ENCODE measurements around the gene L3MBTL2. TPM values are rescaled to one million over a fixed set of nuclear protein-coding genes. Genes with fewer than 3 reads are reported as not detected.

Gene L3MBTL2
- total and polyA plus RNA-seq, 4 donors, result 8.7 to 17.4 (median 12.3) TPM

GRCh38 chr22:41229730-41230400 is 24.8 kb downstream of the L3MBTL2 start (continued):
- TF ChIP-seq REST (IDR thresholded peaks at IDR 0.05), result no peak
- TF ChIP-seq GABPA (IDR thresholded peaks at IDR 0.05 in 1 of 2, conservative IDR thresholded peaks at IDR 0.05 in 1 of 2), result no peak
- TF ChIP-seq SP1 (IDR thresholded peaks at IDR 0.05), result no peak
- TF ChIP-seq MAX (IDR thresholded peaks at IDR 0.05), result no peak

- H3K4me3 ChIP-seq (ENCODE audit: low read depth in 1 of 3, low read length in 3 of 3), result no peak overlapping the region
- WGBS, result 94% methylated on average over 9 of the region's 9 CpGs
- TF ChIP-seq GABPA (IDR thresholded peaks at IDR 0.05 in 1 of 2, conservative IDR thresholded peaks at IDR 0.05 in 1 of 2), result no peak
- TF ChIP-seq ZBTB33 (IDR thresholded peaks at IDR 0.05), result no peak
- TF ChIP-seq HNF4A (conservative IDR thresholded peaks at IDR 0.05), result no peak
- no peak for TF ChIP-seq REST (IDR thresholded peaks at IDR 0.05)
- no peak for TF ChIP-seq MAX (IDR thresholded peaks at IDR 0.05)
- TF ChIP-seq TAF1 (conservative IDR thresholded peaks at IDR 0.05), result no peak
- TF ChIP-seq YY1 (IDR thresholded peaks at IDR 0.05), result no peak
- TF ChIP-seq EGR1 (IDR thresholded peaks at IDR 0.05; ENCODE audit: low read depth in 2 of 2), result no peak
- no peak for TF ChIP-seq FOXA2 (IDR thresholded peaks at IDR 0.05)
- TF ChIP-seq SP1 (IDR thresholded peaks at IDR 0.05), result no peak
- TF ChIP-seq ATF3 (IDR thresholded peaks at IDR 0.05), result no peak
- no peak for TF ChIP-seq FOXA1 (IDR thresholded peaks at IDR 0.05)
- no peak for TF ChIP-seq RXRA (IDR thresholded peaks at IDR 0.05)
- no peak for TF ChIP-seq CTCF (IDR thresholded peaks at IDR 0.05; ENCODE audit: low read depth, low read length, missing input control)
- no peak for TF ChIP-seq HNF4G (IDR thresholded peaks at IDR 0.05)
- no peak for TF ChIP-seq NR2F2 (IDR thresholded peaks at IDR 0.05)
- no peak for TF ChIP-seq RAD21 (IDR thresholded peaks at IDR 0.05)
- no peak for TF ChIP-seq JUND (IDR thresholded peaks at IDR 0.05)
These were observed 25.3 kb downstream of the L3MBTL2 start for GRCh38 chr22:41230401-41230785.

More at GRCh38 chr22:41230401-41230785, 25.3 kb downstream of the L3MBTL2 start:
- no peak overlapping the region for H3K9ac ChIP-seq (ENCODE audit: low read depth in 1 of 2, low read length in 2 of 2)
- H3K27me3 ChIP-seq (ENCODE audit: control insufficient read depth in 4 of 4, insufficient read depth in 4 of 4, low read length in 3 of 4), result no peaks in the 10 kb centered on the region
- H3K27ac ChIP-seq (ENCODE audit: low read depth in 1 of 2, low read length in 2 of 2), result no peak overlapping the region
- no peak for DNase-seq (ENCODE audit: low spot score)
- peaks cover 3 to 30% (median 21%) of the 10 kb centered on the region in 4 donors for H3K4me1 ChIP-seq (ENCODE audit: control insufficient read depth in 4 of 4, insufficient read depth in 4 of 4, low read length in 3 of 4)
- H3K36me3 ChIP-seq (ENCODE audit: control insufficient read depth in 4 of 4, insufficient read depth in 3 of 4, low read depth in 1 of 4, low read length in 3 of 4), result peaks cover 5 to 24% (median 13%) of the 10 kb centered on the region in 4 donors
- H3K9me3 ChIP-seq (ENCODE audit: control insufficient read depth in 4 of 4, low read length in 3 of 4), result no peaks in the 10 kb centered on the region
